ENCODE results near the gene SERPINA9. TPM values are rescaled to one million over a fixed set of nuclear protein-coding genes. Genes with fewer than 3 reads are reported as not detected.

SERPINA9 gene
- not detected for polyA plus RNA-seq (2013)

GRCh38 chr14:94476023-94476422 is at the start of gene SERPINA9:
SERPINA9 (minus strand) TSS chr14:94476197; CDS start chr14:94469840, 6,357 bp downstream.
- H3K4me3 ChIP-seq (ENCODE audit: control insufficient read depth in 1 of 7, extremely low read depth in 1 of 7, insufficient read depth in 4 of 7, low read depth in 2 of 7, low read length in 6 of 7) = no peak within 1 kb of the TSS
- WGBS (ENCODE audit: insufficient coverage) = 63% methylated on average over 2 of the region's 2 CpGs
- ChIA-PET CTCF (interaction anchor here (0.6 to 1.5 kb wide), 2 partner anchors 10 to 649 kb away, joined by 3 to 4 read pairs; no protein-coding TSS in a partner anchor), POLR2A (no interaction called here)
- H3K27ac ChIP-seq (ENCODE audit: insufficient read depth in 1 of 2, low read depth in 1 of 2, low read length in 2 of 2, poor library complexity in 1 of 2, severe bottlenecking in 2 of 2) = no peak within 1 kb of the TSS
- H3K36me3 ChIP-seq (ENCODE audit: control insufficient read depth in 4 of 4, insufficient read depth in 4 of 4, low read length in 3 of 4) = no peaks in the 10 kb centered on the region
- no peak for DNase-seq
- peaks cover 0 to 7% (median 0%) of the 10 kb centered on the region in 5 experiments for H3K27me3 ChIP-seq (replicated peaks in 2 of 5; ENCODE audit: control insufficient read depth in 4 of 5, insufficient read depth in 5 of 5, low read length in 4 of 5)
- no peaks in the 10 kb centered on the region for H3K4me1 ChIP-seq (ENCODE audit: control extremely low read depth in 1 of 4, control insufficient read depth in 4 of 4, insufficient read depth in 4 of 4, low read length in 3 of 4)
- peaks cover 0 to 21% (median 10%) of the 10 kb centered on the region in 5 experiments for H3K9me3 ChIP-seq (ENCODE audit: control extremely low read depth in 1 of 5, control insufficient read depth in 4 of 5, insufficient read depth in 2 of 5, low read depth in 1 of 5, low read length in 4 of 5)

GRCh38 chr14:94524093-94524492 is 48.1 kb upstream of the SERPINA9 start:
- whole genome bisulfite sequencing (ENCODE audit: insufficient coverage) = 88% methylated on average over 2 of the region's 3 CpGs
- Histone ChIP-seq H3K27ac (ENCODE audit: insufficient read depth in 1 of 2, low read depth in 1 of 2, low read length in 2 of 2, poor library complexity in 1 of 2, severe bottlenecking in 2 of 2) (no peak overlapping the region), H3K4me1 (ENCODE audit: control extremely low read depth in 1 of 4, control insufficient read depth in 4 of 4, insufficient read depth in 4 of 4, low read length in 3 of 4) (no peaks in the 10 kb centered on the region), H3K4me3 (ENCODE audit: control insufficient read depth in 1 of 7, extremely low read depth in 1 of 7, insufficient read depth in 4 of 7, low read depth in 2 of 7, low read length in 6 of 7) (no peak overlapping the region), H3K9me3 (ENCODE audit: control extremely low read depth in 1 of 5, control insufficient read depth in 4 of 5, insufficient read depth in 2 of 5, low read depth in 1 of 5, low read length in 4 of 5) (peaks cover 0 to 5% (median 0%) of the 10 kb centered on the region in 5 experiments), H3K27me3 (replicated peaks in 2 of 5; ENCODE audit: control insufficient read depth in 4 of 5, insufficient read depth in 5 of 5, low read length in 4 of 5) (peaks cover 0 to 11% (median 3%) of the 10 kb centered on the region in 5 experiments), H3K36me3 (ENCODE audit: control insufficient read depth in 4 of 4, insufficient read depth in 4 of 4, low read length in 3 of 4) (no peaks in the 10 kb centered on the region)
- DNase-seq = no peak
- ChIA-PET CTCF (no interaction called here), POLR2A (no interaction called here)

- H3K9me3 ChIP-seq (ENCODE audit: control extremely low read depth in 1 of 5, control insufficient read depth in 4 of 5, insufficient read depth in 2 of 5, low read depth in 1 of 5, low read length in 4 of 5) = peaks cover 0 to 5% (median 0%) of the 10 kb centered on the region in 5 experiments
- H3K4me1 ChIP-seq (ENCODE audit: control extremely low read depth in 1 of 4, control insufficient read depth in 4 of 4, insufficient read depth in 4 of 4, low read length in 3 of 4) = no peaks in the 10 kb centered on the region
- no peaks in the 10 kb centered on the region for H3K36me3 ChIP-seq (ENCODE audit: control insufficient read depth in 4 of 4, insufficient read depth in 4 of 4, low read length in 3 of 4)
- ChIA-PET CTCF (no interaction called here), POLR2A (no interaction called here)
- H3K27me3 ChIP-seq (replicated peaks in 2 of 5; ENCODE audit: control insufficient read depth in 4 of 5, insufficient read depth in 5 of 5, low read length in 4 of 5) = peaks cover 0 to 11% (median 3%) of the 10 kb centered on the region in 5 experiments
- no peak overlapping the region for H3K27ac ChIP-seq (ENCODE audit: insufficient read depth in 1 of 2, low read depth in 1 of 2, low read length in 2 of 2, poor library complexity in 1 of 2, severe bottlenecking in 2 of 2)
- 97% methylated on average over 7 of the region's 8 CpGs for WGBS (ENCODE audit: insufficient coverage)
- no peak overlapping the region for H3K4me3 ChIP-seq (ENCODE audit: control insufficient read depth in 1 of 7, extremely low read depth in 1 of 7, insufficient read depth in 4 of 7, low read depth in 2 of 7, low read length in 6 of 7)
- no peak for DNase-seq
These were observed 47.3 kb upstream of the SERPINA9 start for GRCh38 chr14:94523265-94523664.

GRCh38 chr14:94522115-94522724 is 46.2 kb upstream of the SERPINA9 start:
- H3K4me3 ChIP-seq (ENCODE audit: control insufficient read depth in 1 of 7, extremely low read depth in 1 of 7, insufficient read depth in 4 of 7, low read depth in 2 of 7, low read length in 6 of 7) = no peak overlapping the region
- ChIA-PET POLR2A (no interaction called here), CTCF (no interaction called here)
- 95% methylated on average over 7 of the region's 7 CpGs for WGBS (ENCODE audit: insufficient coverage)
- no peak overlapping the region for H3K27ac ChIP-seq (ENCODE audit: insufficient read depth in 1 of 2, low read depth in 1 of 2, low read length in 2 of 2, poor library complexity in 1 of 2, severe bottlenecking in 2 of 2)
- peaks cover 0 to 5% (median 0%) of the 10 kb centered on the region in 5 experiments for H3K9me3 ChIP-seq (ENCODE audit: control extremely low read depth in 1 of 5, control insufficient read depth in 4 of 5, insufficient read depth in 2 of 5, low read depth in 1 of 5, low read length in 4 of 5)
- H3K36me3 ChIP-seq (ENCODE audit: control insufficient read depth in 4 of 4, insufficient read depth in 4 of 4, low read length in 3 of 4) = no peaks in the 10 kb centered on the region
- no peaks in the 10 kb centered on the region for H3K4me1 ChIP-seq (ENCODE audit: control extremely low read depth in 1 of 4, control insufficient read depth in 4 of 4, insufficient read depth in 4 of 4, low read length in 3 of 4)
- H3K27me3 ChIP-seq (replicated peaks in 2 of 5; ENCODE audit: control insufficient read depth in 4 of 5, insufficient read depth in 5 of 5, low read length in 4 of 5) = peaks cover 0 to 12% (median 3%) of the 10 kb centered on the region in 5 experiments
- DNase-seq = no peak

GRCh38 chr14:94521375-94522114 is 45.5 kb upstream of the SERPINA9 start:
- no peak for DNase-seq
- ChIA-PET POLR2A (no interaction called here), CTCF (no interaction called here)
- Histone ChIP-seq H3K4me1 (ENCODE audit: control extremely low read depth in 1 of 4, control insufficient read depth in 4 of 4, insufficient read depth in 4 of 4, low read length in 3 of 4) (no peaks in the 10 kb centered on the region), H3K9me3 (ENCODE audit: control extremely low read depth in 1 of 5, control insufficient read depth in 4 of 5, insufficient read depth in 2 of 5, low read depth in 1 of 5, low read length in 4 of 5) (peaks cover 0 to 3% (median 0%) of the 10 kb centered on the region in 5 experiments), H3K4me3 (ENCODE audit: control insufficient read depth in 1 of 7, extremely low read depth in 1 of 7, insufficient read depth in 4 of 7, low read depth in 2 of 7, low read length in 6 of 7) (no peak overlapping the region), H3K36me3 (ENCODE audit: control insufficient read depth in 4 of 4, insufficient read depth in 4 of 4, low read length in 3 of 4) (no peaks in the 10 kb centered on the region), H3K27me3 (replicated peaks in 2 of 5; ENCODE audit: control insufficient read depth in 4 of 5, insufficient read depth in 5 of 5, low read length in 4 of 5) (peaks cover 0 to 16% (median 3%) of the 10 kb centered on the region in 5 experiments), H3K27ac (ENCODE audit: insufficient read depth in 1 of 2, low read depth in 1 of 2, low read length in 2 of 2, poor library complexity in 1 of 2, severe bottlenecking in 2 of 2) (no peak overlapping the region)
- WGBS (ENCODE audit: insufficient coverage) = 66% methylated on average over 5 of the region's 5 CpGs

GRCh38 chr14:94517641-94518257 is 41.8 kb upstream of the SERPINA9 start:
- Histone ChIP-seq H3K36me3 (ENCODE audit: control insufficient read depth in 4 of 4, insufficient read depth in 4 of 4, low read length in 3 of 4) (no peaks in the 10 kb centered on the region), H3K4me3 (ENCODE audit: control insufficient read depth in 1 of 7, extremely low read depth in 1 of 7, insufficient read depth in 4 of 7, low read depth in 2 of 7, low read length in 6 of 7) (no peak overlapping the region), H3K4me1 (ENCODE audit: control extremely low read depth in 1 of 4, control insufficient read depth in 4 of 4, insufficient read depth in 4 of 4, low read length in 3 of 4) (no peaks in the 10 kb centered on the region), H3K27me3 (replicated peaks in 2 of 5; ENCODE audit: control insufficient read depth in 4 of 5, insufficient read depth in 5 of 5, low read length in 4 of 5) (peaks cover 0 to 15% (median 2%) of the 10 kb centered on the region in 5 experiments), H3K9me3 (ENCODE audit: control extremely low read depth in 1 of 5, control insufficient read depth in 4 of 5, insufficient read depth in 2 of 5, low read depth in 1 of 5, low read length in 4 of 5) (no peaks in the 10 kb centered on the region), H3K27ac (ENCODE audit: insufficient read depth in 1 of 2, low read depth in 1 of 2, low read length in 2 of 2, poor library complexity in 1 of 2, severe bottlenecking in 2 of 2) (no peak overlapping the region)
- ChIA-PET POLR2A (no interaction called here), CTCF (no interaction called here)
- 51% methylated on average over 5 of the region's 7 CpGs for WGBS (ENCODE audit: insufficient coverage)
- no peak for DNase-seq

- CTCF ChIA-PET = no interaction called here
- H3K27me3 ChIP-seq (replicated peaks in 2 of 5; ENCODE audit: control insufficient read depth in 4 of 5, insufficient read depth in 5 of 5, low read length in 4 of 5) = peaks cover 0 to 15% (median 2%) of the 10 kb centered on the region in 5 experiments
- no peak overlapping the region for H3K27ac ChIP-seq (ENCODE audit: insufficient read depth in 1 of 2, low read depth in 1 of 2, low read length in 2 of 2, poor library complexity in 1 of 2, severe bottlenecking in 2 of 2)
- H3K9me3 ChIP-seq (ENCODE audit: control extremely low read depth in 1 of 5, control insufficient read depth in 4 of 5, insufficient read depth in 2 of 5, low read depth in 1 of 5, low read length in 4 of 5) = no peaks in the 10 kb centered on the region
- H3K4me3 ChIP-seq (ENCODE audit: control insufficient read depth in 1 of 7, extremely low read depth in 1 of 7, insufficient read depth in 4 of 7, low read depth in 2 of 7, low read length in 6 of 7) = no peak overlapping the region
- POLR2A ChIA-PET = no interaction called here
- 71% methylated on average over 10 of the region's 10 CpGs for WGBS (ENCODE audit: insufficient coverage)
- H3K4me1 ChIP-seq (ENCODE audit: control extremely low read depth in 1 of 4, control insufficient read depth in 4 of 4, insufficient read depth in 4 of 4, low read length in 3 of 4) = no peaks in the 10 kb centered on the region
- DNase-seq = no peak
- H3K36me3 ChIP-seq (ENCODE audit: control insufficient read depth in 4 of 4, insufficient read depth in 4 of 4, low read length in 3 of 4) = no peaks in the 10 kb centered on the region
These were observed 41.2 kb upstream of the SERPINA9 start for GRCh38 chr14:94517248-94517640.

All from common myeloid progenitor, CD34-positive (primary cell).